Colonic mucosa (tissue), 4 donors: ENCODE data around the gene EPN2. TPM values are rescaled to one million over a fixed set of nuclear protein-coding genes. Genes with fewer than 3 reads are reported as not detected.

Experiments
- DNase-seq: peaks from one replicate; pipeline ENCODE4 v3.0.0-alpha.2; 2020
- H3K27ac ChIP-seq: fragments of 200-600 bp; one replicate; pipeline ENCODE4 v1.8.0; 2021
- H3K27me3 ChIP-seq: fragments of 200-600 bp; one replicate; pipeline ENCODE4 v1.8.0; 2021
- H3K36me3 ChIP-seq: fragments of 200-600 bp; one replicate; pipeline ENCODE4 v1.8.0; 2021
- H3K4me1 ChIP-seq: fragments of 200-600 bp; one replicate; pipeline ENCODE4 v1.8.0; 2021; ENCODE audit warnings: mild to moderate bottlenecking
- H3K4me3 ChIP-seq: fragments of 200-600 bp; one replicate; pipeline ENCODE4 v1.8.0; 2021
- H3K9ac ChIP-seq, 2 donors: one replicate each; pipeline ENCODE4 v1.7.0; 2013; ENCODE audit warnings: control low read depth in 2 of 2, low read depth in 2 of 2, low read length in 2 of 2
- H3K9me3 ChIP-seq: fragments of 200-600 bp; one replicate; pipeline ENCODE4 v1.8.0; 2021
- intact Hi-C: fragments of 100-400 bp; cut with DNase I; formaldehyde crosslinking; loops from one replicate; pipeline ENCODE4 v1.14.1; 2022
- total RNA-seq, 2 donors: library from RNA; stranded (reverse); fragmentation: NEBNext Ultra II Directional in 1 of 2; extraction: Animal tissue kit (Norgen Biotek cat#: 25700) in 1 of 2; gene quantifications; one replicate each; pipeline ENCODE4 v1.2.1, GENCODE V29; 2021
- TF ChIP-seq, protein P1 (sequence below): fragments of 200-600 bp; IDR thresholded peaks from one replicate; pipeline ENCODE4 v1.8.0; 2022; ENCODE audit warnings: antibody characterized with exemption, mild to moderate bottlenecking
- donor health status: healthy.
- donor health status: DM: no; HTN: no; CAD: no.
- donor health status: DM: no; HTN: no; CAD: no.

EPN2 gene
- total RNA-seq, 2 donors from 2014 or later = 34.7 to 36.3 TPM

GRCh38 chr17:19372439-19372838 is 135.3 kb downstream of the EPN2 start:
- H3K4me1 ChIP-seq = peaks cover 6% of the 10 kb centered on the region
- H3K36me3 ChIP-seq = no peaks in the 10 kb centered on the region
- H3K9me3 ChIP-seq = no peaks in the 10 kb centered on the region
- TF ChIP-seq, protein P1, sequence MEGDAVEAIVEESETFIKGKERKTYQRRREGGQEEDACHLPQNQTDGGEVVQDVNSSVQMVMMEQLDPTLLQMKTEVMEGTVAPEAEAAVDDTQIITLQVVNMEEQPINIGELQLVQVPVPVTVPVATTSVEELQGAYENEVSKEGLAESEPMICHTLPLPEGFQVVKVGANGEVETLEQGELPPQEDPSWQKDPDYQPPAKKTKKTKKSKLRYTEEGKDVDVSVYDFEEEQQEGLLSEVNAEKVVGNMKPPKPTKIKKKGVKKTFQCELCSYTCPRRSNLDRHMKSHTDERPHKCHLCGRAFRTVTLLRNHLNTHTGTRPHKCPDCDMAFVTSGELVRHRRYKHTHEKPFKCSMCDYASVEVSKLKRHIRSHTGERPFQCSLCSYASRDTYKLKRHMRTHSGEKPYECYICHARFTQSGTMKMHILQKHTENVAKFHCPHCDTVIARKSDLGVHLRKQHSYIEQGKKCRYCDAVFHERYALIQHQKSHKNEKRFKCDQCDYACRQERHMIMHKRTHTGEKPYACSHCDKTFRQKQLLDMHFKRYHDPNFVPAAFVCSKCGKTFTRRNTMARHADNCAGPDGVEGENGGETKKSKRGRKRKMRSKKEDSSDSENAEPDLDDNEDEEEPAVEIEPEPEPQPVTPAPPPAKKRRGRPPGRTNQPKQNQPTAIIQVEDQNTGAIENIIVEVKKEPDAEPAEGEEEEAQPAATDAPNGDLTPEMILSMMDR = no peak
- no peaks in the 10 kb centered on the region for H3K27me3 ChIP-seq
- no peak overlapping the region for H3K27ac ChIP-seq
- intact Hi-C loops = no loop called here
- DNase-seq = no peak
- H3K4me3 ChIP-seq = no peak overlapping the region
- no peak overlapping the region for H3K9ac ChIP-seq

GRCh38 chr17:19372866-19373504 is 135.8 kb downstream of the EPN2 start:
- H3K9ac ChIP-seq = no peak overlapping the region
- peaks cover 6% of the 10 kb centered on the region for H3K4me1 ChIP-seq
- no peaks in the 10 kb centered on the region for H3K36me3 ChIP-seq
- DNase-seq = no peak
- no peak overlapping the region for H3K4me3 ChIP-seq
- H3K27ac ChIP-seq = no peak overlapping the region
- TF ChIP-seq, protein P1 = no peak
- H3K9me3 ChIP-seq = no peaks in the 10 kb centered on the region
- no peaks in the 10 kb centered on the region for H3K27me3 ChIP-seq
- intact Hi-C loops = no loop called here

GRCh38 chr17:19374136-19374535 is 137.0 kb downstream of the EPN2 start:
- Histone ChIP-seq H3K9me3 (no peaks in the 10 kb centered on the region), H3K4me1 (peaks cover 6% of the 10 kb centered on the region), H3K27me3 (no peaks in the 10 kb centered on the region), H3K27ac (no peak overlapping the region), H3K9ac (no peak overlapping the region), H3K4me3 (no peak overlapping the region), H3K36me3 (no peaks in the 10 kb centered on the region)
- TF ChIP-seq, protein P1 = no peak
- DNase-seq = no peak
- intact Hi-C loops = no loop called here

DNA sequence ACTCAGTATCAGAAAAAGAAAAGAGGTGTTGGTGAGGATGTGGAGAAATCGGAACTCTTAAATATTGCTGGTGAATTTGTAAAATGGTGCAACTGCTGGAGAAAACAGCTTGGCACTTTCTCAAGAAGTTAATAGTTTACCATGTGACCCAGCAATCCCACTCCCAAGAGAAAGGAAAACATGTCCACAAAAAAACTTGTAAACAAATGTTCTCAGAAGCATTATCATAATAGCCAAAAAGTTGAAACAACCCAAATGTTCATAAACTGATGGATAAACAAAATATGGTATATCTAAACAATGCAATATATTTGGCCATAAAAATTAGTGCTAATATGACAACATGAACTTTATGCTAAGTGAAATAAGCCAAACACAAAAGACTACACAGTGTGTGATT is 138.6 kb downstream of the EPN2 start:
- Histone ChIP-seq H3K27me3 (no peaks in the 10 kb centered on the region), H3K4me1 (peaks cover 6% of the 10 kb centered on the region), H3K4me3 (no peak overlapping the region), H3K9me3 (no peaks in the 10 kb centered on the region), H3K9ac (no peak overlapping the region), H3K36me3 (peaks cover 4% of the 10 kb centered on the region), H3K27ac (no peak overlapping the region)
- DNase-seq = no peak
- intact Hi-C loops = no loop called here
- TF ChIP-seq, protein P1 = no peak

GRCh38 chr17:19376811-19377210 is 139.6 kb downstream of the EPN2 start:
- peak overlapping the region; percentile 94 for H3K27ac ChIP-seq
- peak overlapping the region in 1 of 2 donors; percentile 90 for H3K9ac ChIP-seq
- no peaks in the 10 kb centered on the region for H3K9me3 ChIP-seq
- no peaks in the 10 kb centered on the region for H3K27me3 ChIP-seq
- DNase-seq = peak; percentile 60
- intact Hi-C loops = no loop called here
- H3K4me3 ChIP-seq = peak overlapping the region; percentile 94
- H3K36me3 ChIP-seq = peaks cover 12% of the 10 kb centered on the region
- TF ChIP-seq, protein P1 = no peak
- H3K4me1 ChIP-seq = peaks cover 6% of the 10 kb centered on the region
